Activated CD4-positive, alpha-beta T cell treated with anti-CD3 and anti-CD28 coated beads, Interleukin-2, Interleukin-4, amounts not matched to agents 100 ng/mL and 50 ng/mL, durations not matched to agents 16 hours and 8 hours (primary cell): ENCODE data around the gene SUPT6H.

ENCODE experiments used
- DNase-seq: peaks from one replicate; pipeline ENCODE4 v3.0.0-alpha.2; 2020; ENCODE audit warnings: low spot score

The SUPT6H gene

GRCh38 chr17:28702026-28702751 lies 40.2 kb downstream of the SUPT6H start:
- DNase-seq = no peak

GRCh38 chr17:28702752-28703150 lies 40.7 kb downstream of the SUPT6H start:
- no peak for DNase-seq

- DNase-seq = no peak
Measured at GRCh38 chr17:28703552-28704218, 41.7 kb downstream of the SUPT6H start.

GRCh38 chr17:28704219-28704858 lies 42.3 kb downstream of the SUPT6H start:
- no peak for DNase-seq

GRCh38 chr17:28705074-28705659 lies 43.2 kb downstream of the SUPT6H start:
- no peak for DNase-seq

GRCh38 chr17:28705728-28706334 lies 43.8 kb downstream of the SUPT6H start:
- DNase-seq = no peak

GRCh38 chr17:28706471-28707338 lies 44.7 kb downstream of the SUPT6H start:
- DNase-seq = no peak

- no peak for DNase-seq
Measured at GRCh38 chr17:28707339-28707720, 45.3 kb downstream of the SUPT6H start.

- DNase-seq = peak; percentile 93
Measured at GRCh38 chr17:28710861-28711722, 49.1 kb downstream of the SUPT6H start.

- no peak for DNase-seq
Measured at GRCh38 chr17:28711723-28712031, 49.7 kb downstream of the SUPT6H start, which contains the start of gene PROCA1. TSS of gene PROCA1 (minus strand) at chr17:28711888. CDS start at chr17:28711660, 228 bp downstream.

GRCh38 chr17:28712032-28712704 lies 50.2 kb downstream of the SUPT6H start:
- DNase-seq = peak; percentile 65

GRCh38 chr17:28712705-28713415 lies 50.9 kb downstream of the SUPT6H start:
- no peak for DNase-seq

- DNase-seq = no peak
Measured at GRCh38 chr17:28714281-28714680, 52.3 kb downstream of the SUPT6H start.

GRCh38 chr17:28715217-28715616 lies 53.2 kb downstream of the SUPT6H start:
- DNase-seq = no peak

GRCh38 chr17:28716740-28717577 lies 55.0 kb downstream of the SUPT6H start:
- no peak for DNase-seq

GRCh38 chr17:28717578-28718332 lies 55.8 kb downstream of the SUPT6H start, which contains the start of gene RAB34:
TSS of gene RAB34 (minus strand) at chr17:28717868. CDS start at chr17:28717266, 602 bp downstream.
- no peak for DNase-seq

- DNase-seq = no peak
Measured at GRCh38 chr17:28718333-28719020, 56.5 kb downstream of the SUPT6H start.
